HG03520 (cell line): ENCODE measurements around the gene SYT7.

ENCODE experiments used
- ATAC-seq: cut with Tn5 transposase; IDR thresholded peaks from one replicate; pipeline ENCODE4 v1.9.1; 2021; ENCODE audit warnings: mild to moderate bottlenecking, moderate library complexity; ENCODE audit not compliant: unreplicated experiment

SYT7 gene

DNA sequence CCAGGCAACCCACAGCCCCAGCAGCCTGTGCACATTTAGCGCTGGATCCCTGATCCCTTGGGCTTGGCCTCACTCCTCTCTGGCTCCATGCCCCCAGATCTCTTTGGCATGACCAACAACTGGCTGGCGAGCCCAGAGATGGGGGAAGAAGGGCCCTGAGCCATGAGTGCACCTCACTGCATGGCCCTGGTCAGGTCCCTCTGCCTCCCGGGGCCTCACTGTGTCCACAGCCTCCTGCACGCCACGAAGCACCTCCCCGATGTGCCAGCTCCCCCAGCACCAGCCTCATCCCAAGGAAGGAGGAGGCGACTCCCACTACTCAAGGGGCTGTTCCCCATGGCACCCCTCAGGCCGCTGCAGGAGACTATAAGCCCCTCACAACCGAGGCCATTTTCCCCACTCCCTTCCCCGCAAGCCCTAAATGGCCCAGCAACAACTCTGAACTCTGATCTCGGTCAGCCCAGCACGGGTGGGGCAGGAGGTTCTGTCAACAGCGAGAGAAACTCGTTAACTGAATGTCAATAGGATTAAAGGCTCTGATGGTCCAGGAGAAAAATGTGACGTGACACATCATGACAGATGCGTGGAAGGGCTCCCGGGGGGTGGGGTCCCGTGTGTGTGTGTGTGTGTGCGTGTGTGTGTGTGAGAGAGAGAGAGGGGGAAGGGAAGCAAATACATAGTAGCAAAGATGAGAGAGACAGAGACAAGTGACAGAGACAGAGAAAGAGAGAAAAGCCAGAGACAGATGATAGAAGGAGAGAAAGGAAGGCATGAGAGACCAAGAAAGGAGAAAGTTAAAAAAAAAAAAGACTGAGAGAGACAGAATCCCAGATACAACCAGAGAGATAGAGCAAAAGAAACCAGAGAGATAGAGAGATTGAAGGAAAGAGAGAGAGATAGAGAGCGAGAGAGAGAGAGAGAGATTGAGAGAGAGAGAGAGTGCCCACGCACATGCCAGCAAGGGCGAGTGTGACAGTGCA lies 28.4 kb upstream of the SYT7 start:
- no peak for ATAC-seq

DNA sequence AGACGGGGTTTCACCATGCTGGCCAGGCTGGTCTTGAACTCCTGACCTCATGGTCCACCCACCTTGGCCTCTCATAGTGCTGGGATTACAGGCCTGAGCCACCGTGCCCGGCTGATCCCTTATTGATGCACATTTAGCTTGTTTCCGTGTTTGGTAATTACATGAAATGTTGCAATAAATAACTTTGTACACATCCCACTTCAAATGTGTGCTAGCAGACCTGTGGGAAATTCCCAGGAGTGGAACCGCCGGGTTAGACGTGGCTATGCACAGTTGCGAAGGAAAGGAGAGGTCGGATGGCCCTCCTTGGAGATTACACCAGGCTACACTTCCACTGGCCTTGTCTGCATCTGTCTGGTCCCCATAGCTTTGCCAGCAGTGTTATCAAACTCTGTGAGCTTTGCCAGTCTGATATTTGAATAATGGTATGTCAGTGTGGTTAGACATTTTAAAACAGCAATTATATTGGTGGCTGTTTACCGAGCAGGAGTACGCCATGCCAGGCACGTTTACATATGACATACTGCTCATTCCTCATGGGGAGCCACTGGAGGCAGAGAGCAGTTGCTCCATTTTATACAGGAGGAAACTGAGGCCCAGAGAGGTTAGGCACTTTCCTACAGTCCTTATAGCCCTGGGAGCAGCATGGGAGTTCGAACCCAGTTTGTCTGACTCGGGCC lies 27.2 kb upstream of the SYT7 start:
- no peak for ATAC-seq

DNA sequence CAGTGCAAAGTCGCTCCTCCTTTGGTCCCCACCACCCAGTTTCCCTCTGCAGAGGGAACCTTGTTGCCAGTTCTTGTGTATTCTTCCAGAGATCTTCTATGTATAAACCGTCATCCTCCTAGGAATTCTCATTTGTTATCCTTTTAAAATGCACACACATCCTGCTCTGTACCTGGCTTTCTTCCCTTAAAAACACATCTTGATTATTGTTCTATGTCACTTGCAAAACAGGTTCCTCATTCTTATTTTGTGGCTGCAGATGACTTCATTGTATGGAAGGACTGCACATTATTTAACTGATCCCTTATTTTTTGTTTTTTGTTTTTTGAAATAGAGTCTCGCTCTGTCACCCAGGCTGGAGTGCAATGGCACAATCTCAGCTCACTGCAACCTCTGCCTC lies 26.6 kb upstream of the SYT7 start:
- no peak for ATAC-seq

DNA sequence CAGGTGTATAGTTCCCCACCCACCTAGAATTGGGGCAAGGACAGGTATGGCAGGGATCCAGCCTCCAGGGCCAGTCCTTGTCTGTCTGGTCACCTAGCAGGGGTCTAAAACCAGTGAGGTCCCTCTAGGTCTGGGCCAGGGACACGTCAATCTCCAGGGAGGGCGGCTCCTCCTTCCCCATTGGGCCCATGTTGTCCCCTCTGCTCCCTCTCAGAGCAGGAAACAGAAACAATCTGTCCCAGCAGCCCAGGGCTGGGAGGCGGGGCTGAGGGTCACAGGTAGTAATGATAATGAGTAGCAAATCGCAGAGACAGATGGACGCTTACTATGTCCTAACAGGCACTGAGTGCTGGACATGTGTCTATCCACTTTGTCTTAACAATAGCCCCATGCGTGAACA lies 22.8 kb upstream of the SYT7 start:
- ATAC-seq: no peak

DNA sequence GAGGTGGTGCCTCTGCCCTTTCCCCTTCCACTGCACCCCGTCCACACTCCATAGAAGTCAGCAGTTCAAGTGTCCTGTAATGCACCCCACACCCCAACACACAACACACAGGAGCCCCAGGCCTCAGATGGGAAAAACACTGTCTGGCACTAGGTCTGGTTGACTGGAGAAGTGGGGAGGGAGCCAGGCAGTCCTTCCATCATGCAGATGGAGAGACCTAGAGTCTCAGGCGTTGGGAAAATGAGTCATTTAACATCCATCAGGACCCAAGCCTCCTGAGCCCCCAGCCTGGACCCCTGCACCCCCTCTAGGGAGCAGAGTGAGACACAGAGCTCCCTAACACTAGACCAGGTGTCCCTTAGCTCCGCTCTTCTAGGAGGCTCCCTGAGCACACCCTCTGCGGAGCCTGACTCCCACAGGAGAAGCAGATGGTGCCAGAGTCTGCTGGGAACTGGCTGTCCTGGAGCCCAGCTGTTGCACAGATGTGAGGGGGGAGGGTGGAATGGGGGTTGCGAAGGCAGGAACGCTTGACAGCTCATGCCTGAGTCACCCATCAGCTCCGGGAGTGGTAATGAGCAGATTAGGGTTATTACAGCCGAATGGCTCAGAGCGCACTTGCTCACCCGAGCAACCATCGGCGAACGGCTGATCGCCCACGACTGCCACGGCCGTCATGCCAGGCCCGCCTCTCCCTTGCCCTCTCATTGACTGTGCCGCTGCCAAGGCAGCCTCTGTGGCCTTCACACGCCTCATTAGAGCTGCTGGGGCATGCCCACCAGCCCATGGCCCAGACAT lies 22.1 kb upstream of the SYT7 start:
- no peak for ATAC-seq

DNA sequence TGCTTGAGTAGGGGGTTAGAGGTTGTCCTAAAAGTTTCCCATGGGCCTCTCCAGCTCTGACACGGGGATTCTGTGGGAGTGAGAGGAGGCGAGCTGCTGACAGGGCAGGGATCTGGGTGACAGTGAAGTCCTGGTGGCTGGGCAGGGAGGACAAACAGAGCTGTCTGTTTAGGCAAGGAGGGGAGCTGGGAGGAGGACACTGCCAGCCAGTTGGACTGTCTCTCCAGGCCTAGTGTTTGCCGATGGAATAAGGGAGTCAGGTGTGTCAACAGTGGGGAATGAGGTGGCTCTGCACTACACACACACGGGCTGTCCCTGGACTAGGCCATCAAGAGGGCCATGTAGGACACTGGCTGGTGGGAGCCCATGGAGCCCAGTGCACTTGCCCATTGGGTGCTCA lies 20.6 kb upstream of the SYT7 start:
- no peak for ATAC-seq

DNA sequence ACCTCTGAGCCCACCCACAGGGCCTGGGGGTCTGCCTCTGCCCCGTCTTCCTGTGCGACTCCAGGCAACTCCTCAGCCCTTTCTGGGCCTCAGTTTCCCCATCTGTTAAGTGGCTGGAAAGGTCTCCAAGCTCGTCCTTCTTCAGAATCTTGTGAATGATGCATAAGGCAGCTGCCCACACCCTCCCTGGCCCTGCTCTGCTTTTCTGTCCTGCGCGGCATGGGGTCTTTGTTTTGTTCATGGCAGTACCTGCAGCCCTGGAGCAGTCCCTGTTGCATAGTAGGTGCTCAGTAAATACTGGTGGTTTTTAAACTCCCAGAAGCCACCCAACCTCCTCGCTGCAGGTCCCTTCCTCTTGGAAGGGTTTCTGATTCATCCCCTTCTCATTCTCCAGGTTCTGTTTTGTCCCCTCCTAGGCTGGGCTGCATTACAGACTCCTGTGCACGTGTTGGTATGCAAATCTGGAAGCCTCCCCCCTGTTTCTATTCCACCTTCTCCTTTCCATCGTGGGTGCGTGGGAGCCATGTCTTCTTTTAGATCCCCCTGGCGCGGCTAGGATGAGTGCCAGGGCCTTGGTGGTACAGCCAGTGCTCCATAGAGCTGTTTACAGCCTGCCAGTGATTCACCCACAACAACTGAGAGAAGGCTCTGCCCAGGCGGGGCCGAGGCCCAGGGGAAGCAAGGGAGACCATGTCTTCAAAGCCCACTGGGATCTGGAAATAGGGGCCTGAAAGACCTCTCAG lies 19.3 kb upstream of the SYT7 start:
- no peak for ATAC-seq

DNA sequence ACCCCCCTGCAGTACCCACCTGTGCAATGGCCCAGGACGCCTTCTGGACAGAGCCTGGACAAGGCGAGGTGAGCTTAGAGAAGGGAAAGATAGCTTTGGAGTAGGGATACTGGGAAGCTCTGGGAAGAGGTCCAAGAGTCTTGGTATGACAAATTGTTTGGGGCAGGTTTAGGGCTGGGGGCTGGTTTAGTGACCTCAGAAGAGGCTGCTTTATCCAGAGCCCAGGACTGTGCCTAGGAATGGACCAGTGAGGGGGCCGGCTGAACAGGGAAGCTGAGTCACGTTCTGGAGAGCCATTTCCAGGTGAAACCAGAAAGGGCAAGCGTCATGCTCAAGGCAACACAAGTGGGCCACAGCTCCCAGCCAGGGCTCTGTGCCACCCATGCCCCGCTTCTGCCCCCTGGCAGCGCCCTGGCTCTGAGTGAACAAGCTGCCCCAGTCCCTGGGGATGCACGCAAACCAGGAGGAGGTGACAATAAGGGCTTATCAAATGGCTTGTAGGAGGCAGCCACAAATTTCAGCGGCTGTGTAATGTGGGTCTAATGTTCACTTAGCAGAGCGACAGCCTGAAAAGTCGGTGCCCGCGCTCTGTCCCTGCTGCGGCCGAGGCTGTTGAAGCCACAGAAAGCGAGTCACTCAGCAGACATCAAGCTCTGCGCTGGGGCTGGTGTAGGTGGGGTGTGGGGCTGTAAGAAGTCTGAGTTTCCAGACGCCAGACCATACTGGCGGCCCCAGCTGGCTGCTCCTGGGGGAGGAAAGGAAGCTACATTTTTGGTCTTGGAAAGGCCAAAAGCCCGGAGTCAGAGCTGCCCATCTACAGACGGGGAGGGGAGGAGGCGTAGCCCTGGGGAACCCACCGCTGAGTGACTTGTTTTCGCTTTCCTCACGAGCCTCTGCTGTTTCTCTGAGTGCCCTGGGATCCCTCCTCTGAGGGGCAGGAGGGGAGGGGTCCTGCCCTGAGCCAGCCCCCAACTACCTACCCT lies 18.3 kb upstream of the SYT7 start:
- ATAC-seq: no peak

DNA sequence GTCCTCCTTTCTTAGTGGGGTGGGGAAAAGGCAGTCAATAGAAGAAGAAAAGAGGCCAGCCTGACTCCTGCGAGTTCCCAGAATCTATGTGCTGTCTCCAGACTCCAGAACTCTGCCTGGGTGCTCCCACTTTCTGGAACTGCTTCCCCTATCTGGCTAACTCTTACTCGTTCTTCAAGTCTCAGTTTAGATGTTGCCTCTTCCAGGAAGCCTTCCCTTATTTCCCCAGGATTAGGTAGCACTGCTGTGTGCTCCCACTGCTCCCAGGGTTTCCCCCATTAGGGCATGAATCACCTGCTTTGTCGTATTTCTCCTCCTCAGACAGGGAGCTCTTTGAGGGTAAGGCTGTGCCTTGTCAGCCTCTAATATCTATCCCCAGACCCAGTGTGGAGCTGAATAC lies 17.5 kb upstream of the SYT7 start:
- ATAC-seq: no peak

DNA sequence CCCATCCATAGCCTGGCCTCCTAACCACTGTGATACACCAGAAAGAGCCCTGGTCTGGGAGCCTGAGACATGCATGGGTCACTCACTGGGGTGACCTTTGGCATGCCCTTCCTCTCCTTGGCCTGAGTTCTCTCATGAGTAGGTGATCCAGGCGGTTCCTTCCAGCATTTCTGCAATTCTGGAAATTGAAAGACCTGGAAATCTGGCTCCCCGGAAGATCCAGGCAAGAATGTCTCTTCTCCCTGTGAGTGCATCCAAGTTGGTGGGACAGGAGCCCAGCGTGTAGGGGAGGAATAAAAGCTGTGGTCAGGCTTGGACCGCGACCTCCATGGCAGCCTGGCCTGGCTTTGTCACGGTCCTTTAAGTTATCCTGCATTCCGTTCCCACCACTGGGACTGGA lies 16.1 kb upstream of the SYT7 start:
- ATAC-seq: no peak

DNA sequence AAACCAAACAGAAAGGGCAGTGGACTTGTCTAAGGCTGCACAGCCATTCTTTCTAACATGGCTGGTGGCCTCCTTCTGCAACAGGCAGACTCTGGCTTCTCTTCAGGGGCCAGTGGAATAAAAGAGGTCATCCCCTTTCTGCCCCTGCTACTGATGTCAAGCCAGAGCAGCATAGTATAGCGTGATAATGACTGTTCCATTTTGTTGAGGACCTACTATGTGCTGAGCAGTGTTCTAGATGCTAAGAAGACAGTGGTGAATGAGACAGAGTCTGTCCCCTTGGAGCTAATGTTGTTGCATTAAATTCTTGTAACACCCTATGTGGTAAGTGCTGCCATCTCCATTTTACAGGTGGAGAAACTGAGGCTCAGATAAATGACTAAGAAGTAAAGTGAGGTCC lies 15.7 kb upstream of the SYT7 start:
- ATAC-seq: no peak

DNA sequence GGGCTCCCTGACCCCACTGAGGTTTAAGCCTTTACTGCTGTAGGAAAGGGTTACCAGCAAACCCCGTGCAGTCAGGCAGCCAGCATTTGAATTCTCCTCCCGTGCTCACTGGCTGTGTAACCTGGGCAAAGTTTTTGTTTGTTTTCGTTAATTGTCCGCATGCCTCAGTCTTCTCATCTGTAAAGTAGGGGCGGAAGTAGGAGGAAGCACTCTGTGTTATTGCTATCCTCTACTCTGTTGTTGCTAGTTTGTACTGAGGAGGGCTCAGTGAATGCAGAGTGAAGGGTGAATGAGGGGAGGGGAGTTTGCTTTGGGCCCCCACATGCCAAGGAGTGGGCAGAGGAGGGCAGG lies 14.0 kb upstream of the SYT7 start:
- no peak for ATAC-seq

DNA sequence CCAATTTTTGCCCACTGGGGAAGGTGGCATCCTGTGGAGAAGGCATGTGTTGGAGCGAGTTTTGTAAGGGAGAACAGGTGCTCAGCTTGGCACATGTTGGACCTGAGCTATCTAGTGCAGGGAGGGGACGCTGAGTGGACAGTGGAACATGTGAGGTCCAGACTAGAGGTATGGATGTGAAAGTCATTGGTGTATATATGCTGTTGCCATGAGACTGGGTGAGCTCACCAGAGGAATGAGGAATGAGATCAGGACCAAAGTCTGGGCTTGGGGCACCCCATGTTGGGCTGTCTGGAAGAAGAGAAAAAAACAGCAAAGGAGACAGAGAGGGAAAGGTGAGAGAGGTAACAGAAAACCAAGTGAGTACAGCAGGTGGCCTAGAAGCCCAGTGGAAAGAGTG lies 12.3 kb upstream of the SYT7 start:
- ATAC-seq: no peak

DNA sequence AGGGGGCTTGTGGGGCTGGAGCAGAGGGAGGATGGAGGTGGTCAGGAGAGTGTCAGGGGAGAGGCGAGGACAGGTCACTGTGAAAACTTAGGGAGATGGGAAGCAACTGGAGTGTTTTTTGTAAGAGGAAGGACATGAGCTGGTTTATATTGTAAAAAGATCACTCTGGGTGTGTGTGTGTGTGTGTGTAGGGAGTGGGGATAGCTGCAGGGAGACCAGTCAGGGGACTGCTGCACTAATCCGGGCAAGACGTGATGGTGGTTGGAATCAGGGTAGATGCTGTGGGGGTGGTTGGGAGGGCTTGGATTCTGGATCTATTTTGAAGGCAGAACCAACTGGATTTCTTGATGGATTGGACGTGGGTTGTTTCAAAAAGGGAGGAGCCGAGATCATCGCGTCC lies 11.3 kb upstream of the SYT7 start:
- no peak for ATAC-seq

DNA sequence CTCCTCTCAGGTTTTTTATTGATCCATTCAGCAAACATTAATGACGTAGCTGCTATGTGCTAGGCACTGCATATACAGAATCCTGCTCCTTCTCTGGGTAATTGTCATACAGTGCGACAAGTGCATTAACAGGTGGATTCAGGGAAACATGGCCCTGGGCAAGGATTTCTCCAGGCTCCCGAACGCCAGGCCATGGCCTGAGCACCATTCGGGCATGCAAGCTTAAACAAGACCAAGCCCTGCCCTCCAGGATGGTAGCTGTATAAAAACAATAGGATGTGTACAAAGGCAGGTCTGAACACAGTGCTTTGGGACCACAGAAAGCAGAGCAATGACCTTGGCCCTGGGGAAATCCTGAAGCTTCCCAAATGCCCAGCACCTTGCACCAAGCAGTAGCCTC lies 9.1 kb upstream of the SYT7 start:
- no peak for ATAC-seq

DNA sequence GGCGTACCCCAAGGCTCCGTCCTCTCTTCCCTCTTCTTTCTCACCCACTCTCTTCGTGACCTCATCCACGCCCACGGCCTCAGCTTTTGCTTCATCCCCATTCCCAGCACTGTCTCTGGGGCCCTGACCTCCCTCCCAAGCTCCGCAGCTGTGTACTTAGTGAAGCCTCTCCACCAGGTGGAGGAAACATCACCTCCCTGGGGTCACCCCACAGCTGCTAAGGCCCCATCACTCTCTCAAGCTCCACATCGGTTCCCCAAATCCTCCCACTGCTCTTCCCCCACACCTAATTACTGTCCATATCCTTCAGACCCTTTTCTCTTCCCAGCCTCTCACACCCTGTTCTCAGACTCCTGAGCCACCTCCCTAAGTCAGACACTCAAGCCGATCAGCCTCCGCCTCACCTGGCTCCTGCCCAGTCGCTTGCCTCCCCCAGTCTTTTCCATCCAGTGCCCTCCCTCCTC lies 7.9 kb upstream of the SYT7 start:
- ATAC-seq: no peak

DNA sequence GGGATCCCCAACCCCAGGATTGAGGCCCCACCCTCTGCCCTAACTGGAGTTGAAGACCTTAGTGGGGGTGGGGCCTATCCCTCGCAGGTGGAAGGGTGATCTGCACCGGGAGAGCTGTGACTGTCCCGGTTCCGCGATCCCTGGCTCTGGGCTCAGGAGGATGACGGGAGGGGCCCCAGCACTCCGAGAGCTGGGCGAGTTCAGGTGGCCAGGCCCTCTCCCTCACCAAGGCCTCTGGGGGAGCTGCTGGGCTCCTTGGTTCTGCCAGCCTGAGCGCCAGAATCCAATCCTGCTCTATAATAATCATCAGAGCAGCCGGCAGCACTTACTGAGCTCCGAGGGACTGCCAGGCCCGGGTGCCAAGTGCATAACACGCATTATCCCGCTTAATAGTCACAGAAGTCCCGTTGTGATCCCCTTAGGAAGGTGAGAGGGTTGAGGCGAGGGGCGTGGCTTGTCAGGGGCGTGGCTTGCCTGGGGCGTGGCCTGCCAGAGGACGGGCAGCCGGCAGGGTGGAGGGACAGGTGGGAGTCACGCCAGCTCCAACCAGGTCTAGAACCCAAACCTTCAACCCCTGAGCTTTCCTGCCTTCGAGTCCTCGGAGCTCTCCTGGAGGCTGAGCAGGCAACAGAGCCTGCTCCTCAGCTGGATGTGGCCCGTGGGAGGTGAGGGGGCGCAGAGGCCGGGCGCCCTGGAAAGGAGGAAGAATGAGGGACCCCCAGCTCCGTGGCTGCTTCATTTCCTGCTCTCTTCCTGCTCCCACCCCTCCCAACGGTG lies 7.3 kb upstream of the SYT7 start:
- ATAC-seq: no peak

DNA sequence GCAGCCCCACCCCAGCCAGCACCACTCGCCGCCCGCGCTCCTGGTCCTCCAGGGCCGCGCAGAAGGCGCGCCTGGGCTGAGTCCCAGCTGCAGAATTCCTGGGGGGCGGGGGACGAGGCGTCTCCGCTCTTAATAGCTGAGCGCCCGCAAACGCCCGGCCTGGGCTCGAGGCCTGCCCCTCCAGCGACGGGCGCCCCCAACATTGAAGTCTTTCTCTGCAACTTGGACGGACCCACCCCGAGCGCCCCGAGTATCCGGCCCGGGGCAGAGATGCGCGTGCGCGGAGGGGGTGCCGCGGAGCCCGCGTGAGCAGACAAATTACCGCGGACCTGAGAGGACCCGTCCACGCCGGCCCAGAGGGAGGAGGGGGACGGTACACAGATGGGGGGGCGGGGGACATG lies 6.7 kb upstream of the SYT7 start:
- no peak for ATAC-seq
